ENCODE results near the gene BEST2. TPM values are rescaled to one million over a fixed set of nuclear protein-coding genes. Genes with fewer than 3 reads are reported as not detected.

Gene BEST2
- total and polyA plus RNA-seq, 2 donors (not counting 1 experiment from before 2014, with no cell fraction given), result not detected

GRCh38 chr19:12774588-12775555 is 23.3 kb downstream of the BEST2 start, which contains the start of gene HOOK2:
HOOK2 (minus strand) TSS chr19:12775552; CDS start chr19:12775449, 103 bp downstream.
- H3K27me3 ChIP-seq (ENCODE audit: control insufficient read depth, insufficient read depth, low read length), result no peaks in the 10 kb centered on the region
- peak within 1 kb of the TSS; percentile 62 for H3K27ac ChIP-seq (ENCODE audit: insufficient read depth, low read length)
- H2AFZ ChIP-seq (ENCODE audit: low read length), result peak within 1 kb of the TSS; percentile 80
- H3K79me2 ChIP-seq (ENCODE audit: control insufficient read depth, insufficient read depth, low read length), result no peaks in the 10 kb centered on the region
- peak within 1 kb of the TSS; percentile 87 for H3K4me2 ChIP-seq (ENCODE audit: extremely low read depth, insufficient read depth, low read length)
- no peaks in the 10 kb centered on the region for H4K20me1 ChIP-seq (ENCODE audit: control insufficient read depth, extremely low read depth, insufficient read depth, low read length)
- H3K4me3 ChIP-seq (replicated peaks in 1 of 4; ENCODE audit: control extremely low read depth in 1 of 4, insufficient read depth in 1 of 4, low read depth in 3 of 4, low read length in 4 of 4), result peak within 1 kb of the TSS; percentile 49 to 75 (median 64)
- H3K36me3 ChIP-seq (ENCODE audit: control insufficient read depth, insufficient read depth, low read length), result no peaks in the 10 kb centered on the region
- H3K4me1 ChIP-seq (ENCODE audit: control insufficient read depth, extremely low read depth, insufficient read depth, low read length), result peaks cover 26% of the 10 kb centered on the region
- peak within 1 kb of the TSS; percentile 45 for H3K9ac ChIP-seq (ENCODE audit: insufficient read depth, low read length)
- no peaks in the 10 kb centered on the region for H3K9me3 ChIP-seq (ENCODE audit: control insufficient read depth, insufficient read depth, low read depth, low read length)
- no peak for DNase-seq (ENCODE audit: low read depth in 2 of 2)
- TF ChIP-seq CTCF (conservative IDR thresholded peaks at IDR 0.05 in 1 of 2, IDR thresholded peaks at IDR 0.05 in 1 of 2; ENCODE audit: low read depth in 1 of 2, low read length in 2 of 2) (no peak), EZH2 (IDR thresholded peaks at IDR 0.05; ENCODE audit: low read length, missing control alignments) (no peak)

GRCh38 chr19:12777217-12778016 is 25.8 kb downstream of the BEST2 start:
- no peaks in the 10 kb centered on the region for H4K20me1 ChIP-seq (ENCODE audit: control insufficient read depth, extremely low read depth, insufficient read depth, low read length)
- H3K36me3 ChIP-seq (ENCODE audit: control insufficient read depth, insufficient read depth, low read length), result no peaks in the 10 kb centered on the region
- H3K27ac ChIP-seq (ENCODE audit: insufficient read depth, low read length), result peak overlapping the region; percentile 94
- H3K9ac ChIP-seq (ENCODE audit: insufficient read depth, low read length), result peak overlapping the region; percentile 87
- no peaks in the 10 kb centered on the region for H3K79me2 ChIP-seq (ENCODE audit: control insufficient read depth, insufficient read depth, low read length)
- peak overlapping the region; percentile 52 to 70 (median 60) for H3K4me3 ChIP-seq (replicated peaks in 1 of 4; ENCODE audit: control extremely low read depth in 1 of 4, insufficient read depth in 1 of 4, low read depth in 3 of 4, low read length in 4 of 4)
- peak; percentile 64 to 81 for DNase-seq (ENCODE audit: low read depth in 2 of 2)
- H3K4me2 ChIP-seq (ENCODE audit: extremely low read depth, insufficient read depth, low read length), result peak overlapping the region; percentile 96
- TF ChIP-seq CTCF (conservative IDR thresholded peaks at IDR 0.05 in 1 of 2, IDR thresholded peaks at IDR 0.05 in 1 of 2; ENCODE audit: low read depth in 1 of 2, low read length in 2 of 2), result peak; percentile 77 to 89
- no peak for TF ChIP-seq EZH2 (IDR thresholded peaks at IDR 0.05; ENCODE audit: low read length, missing control alignments)
- H3K9me3 ChIP-seq (ENCODE audit: control insufficient read depth, insufficient read depth, low read depth, low read length), result no peaks in the 10 kb centered on the region
- peaks cover 38% of the 10 kb centered on the region for H3K4me1 ChIP-seq (ENCODE audit: control insufficient read depth, extremely low read depth, insufficient read depth, low read length)
- H2AFZ ChIP-seq (ENCODE audit: low read length), result peak overlapping the region; percentile 49
- H3K27me3 ChIP-seq (ENCODE audit: control insufficient read depth, insufficient read depth, low read length), result no peaks in the 10 kb centered on the region

Data from fibroblast of lung (primary cell).